A172 (cell line): ENCODE results near the gene EIF2A. TPM values are rescaled to one million over a fixed set of nuclear protein-coding genes. Genes with fewer than 3 reads are reported as not detected.
"Not testable (repeated sequence)": the region's sequence is repeated elsewhere in the genome, so short reads cannot be mapped to it uniquely, and the experiment has no call there.

Source experiments
- DNase-seq: peaks from one replicate; pipeline ENCODE4 v3.0.0-alpha.2; 2015; ENCODE audit warnings: low spot score
- total RNA-seq: library from RNA; depleted of rRNA; stranded (reverse); fragments of >200 nt; shearing (Covaris generic); gene quantifications from 2 replicates; pipeline ENCODE4 v1.2.3, GENCODE V29; 2014; rRNA removed

Gene EIF2A
- 127 TPM in 2 replicates for total RNA-seq

DNA sequence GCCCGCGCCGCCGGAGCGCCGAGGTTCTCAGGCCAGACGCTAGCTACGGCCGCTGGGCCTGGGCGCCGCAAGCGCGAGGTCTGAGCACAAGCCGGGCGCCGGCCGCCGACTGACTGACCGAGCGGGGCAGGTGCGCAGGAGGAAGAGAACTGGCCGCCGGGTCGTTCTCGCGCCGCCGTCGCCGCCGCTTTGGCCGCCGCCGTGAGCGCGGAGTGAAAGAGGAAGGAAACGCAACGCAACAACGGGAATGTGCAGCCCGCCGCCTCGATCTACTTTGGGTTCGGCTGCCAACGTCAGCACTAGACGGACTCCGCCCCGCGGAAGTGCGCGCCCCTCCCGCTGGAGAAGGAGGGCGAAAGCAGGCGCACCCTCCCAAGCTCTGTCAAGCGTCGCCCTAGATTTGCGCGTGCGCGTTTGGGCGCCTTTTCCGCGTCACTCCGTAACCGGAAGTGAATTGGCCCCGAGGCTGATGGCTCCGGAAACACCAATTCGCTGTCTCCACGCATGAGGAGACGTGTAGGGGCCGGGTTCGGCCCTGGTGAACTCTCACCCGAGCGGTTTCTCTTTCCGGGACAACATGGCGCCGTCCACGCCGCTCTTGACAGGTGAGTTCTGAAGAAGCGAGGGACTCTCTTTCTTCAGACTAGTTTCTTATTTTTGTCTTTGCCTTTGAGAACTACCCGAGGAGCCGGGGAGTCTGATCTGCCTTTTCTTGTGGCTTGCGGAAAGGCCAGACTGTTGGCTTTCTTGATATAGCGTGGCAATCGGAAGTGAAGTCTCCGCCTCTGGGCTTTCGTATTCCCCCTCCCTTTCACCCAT lies at the start of gene EIF2A, which contains the start of gene SERP1:
EIF2A (plus strand) TSS at position 562 of the 819 bp plus-strand sequence; CDS start at position 578, 16 bp downstream.
SERP1 (minus strand) TSS at position 271 of the 819 bp plus-strand sequence. CDS start 361 bp downstream, outside the sequence.
- peak; percentile 99 for DNase-seq

DNA sequence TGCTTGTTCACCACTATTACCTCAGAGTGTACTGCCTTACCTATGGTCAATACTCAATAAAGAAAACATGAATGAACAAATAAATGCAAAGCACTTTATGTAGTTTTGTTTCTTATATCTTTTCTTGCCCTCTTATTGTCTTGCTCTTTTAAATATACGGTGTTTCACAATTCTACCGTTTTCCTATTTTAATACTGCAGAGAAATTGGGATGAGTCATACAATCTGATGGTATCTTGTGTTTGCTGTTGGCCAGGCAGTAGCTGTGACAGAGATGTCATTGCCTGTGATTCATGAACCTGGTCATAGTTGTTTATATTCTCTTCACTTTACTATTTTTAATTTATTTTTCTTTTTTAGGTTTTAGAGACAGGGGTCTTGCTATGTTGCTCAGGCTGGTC lies 48.6 kb upstream of the EIF2A start:
- peak; percentile 74 for DNase-seq

DNA sequence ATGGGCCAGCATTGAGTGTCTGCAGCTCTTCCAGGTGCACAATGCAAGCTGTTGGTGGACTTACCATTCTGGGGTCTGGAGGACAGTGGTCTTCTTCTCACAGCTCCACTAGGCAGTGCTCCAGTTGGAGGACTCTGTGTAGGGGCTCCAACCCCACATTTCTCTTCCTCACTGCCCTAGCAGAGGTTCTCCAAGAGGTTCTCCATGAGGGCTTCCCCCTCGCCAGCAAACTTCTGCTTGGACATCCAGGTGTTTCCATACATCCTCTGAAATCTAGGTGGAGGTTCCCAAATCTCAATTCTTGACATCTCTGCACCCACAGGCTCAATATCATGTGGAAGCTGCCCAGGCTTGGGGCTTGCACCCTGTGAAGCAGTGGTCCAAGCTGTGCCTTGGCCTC lies 45.6 kb upstream of the EIF2A start:
- DNase-seq, result not testable (repeated sequence)

DNA sequence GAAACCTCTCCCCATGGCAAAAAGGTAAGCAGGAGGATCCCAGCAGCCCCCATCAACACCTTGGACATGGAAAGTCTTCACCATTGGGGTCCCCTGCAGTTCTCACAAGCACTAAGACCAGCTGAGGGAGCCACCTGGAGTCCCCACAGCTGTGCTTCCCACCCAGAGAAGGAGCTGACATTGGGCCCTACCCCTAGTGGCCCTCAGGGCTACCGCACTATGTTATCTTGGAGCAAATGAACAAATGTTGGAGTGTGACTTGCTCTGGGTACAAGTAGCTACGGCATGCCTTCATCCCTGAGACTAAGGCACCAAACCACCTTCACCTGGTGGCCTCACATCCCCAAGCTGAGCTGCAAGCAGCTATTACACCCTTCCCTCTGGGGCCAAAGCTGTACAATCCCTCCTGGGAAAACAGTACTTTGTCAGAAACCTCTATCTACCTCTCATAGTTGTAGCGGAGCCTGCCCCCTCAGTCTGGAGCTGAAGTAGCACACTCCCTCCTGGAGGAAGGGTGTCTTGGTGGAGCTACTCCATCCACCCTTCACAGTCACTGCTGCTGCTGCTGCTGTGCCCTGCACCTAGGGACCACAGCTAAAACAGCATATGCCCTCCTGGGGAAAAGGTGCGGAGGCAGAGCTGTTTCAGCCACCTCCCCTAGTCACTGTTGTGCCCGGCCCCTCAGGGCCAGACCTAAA lies 43.0 kb upstream of the EIF2A start:
- DNase-seq, result no peak

DNA sequence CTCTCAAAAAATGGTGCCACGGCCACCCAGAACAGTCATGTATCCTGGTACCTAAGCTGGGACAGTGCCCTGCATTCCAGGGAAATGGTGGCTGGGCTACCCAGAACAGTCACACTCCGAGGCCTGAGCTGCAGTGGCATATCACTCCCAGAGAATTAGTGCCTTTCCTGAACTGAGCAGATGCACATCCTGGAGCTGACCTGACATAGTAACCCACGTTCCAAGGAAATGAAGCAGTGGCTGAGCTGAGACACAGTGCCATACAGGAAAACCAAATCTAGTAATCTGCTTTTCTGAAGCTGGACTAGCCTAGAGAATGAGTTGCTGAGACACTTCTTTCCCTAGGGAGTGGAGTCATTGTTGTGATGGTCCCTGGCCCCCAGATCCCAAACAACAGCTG lies 42.1 kb upstream of the EIF2A start:
- no peak for DNase-seq

DNA sequence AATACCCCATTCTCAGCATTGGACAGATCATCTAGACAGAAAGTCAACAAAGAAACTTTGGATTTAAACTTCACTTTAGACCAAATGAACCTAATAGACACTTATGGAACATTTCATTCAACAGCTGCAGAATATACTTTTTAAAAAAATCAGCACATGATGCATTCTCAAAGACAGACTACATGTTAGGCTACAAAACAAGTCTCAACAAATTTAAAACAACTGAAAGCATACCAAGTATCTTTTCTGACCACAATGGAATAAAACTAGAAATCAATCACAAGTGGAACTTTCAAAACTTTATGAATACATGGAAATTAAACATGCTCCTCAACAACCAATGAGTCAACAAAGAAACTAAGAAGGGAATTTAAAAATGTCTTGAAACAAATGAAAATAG lies 38.2 kb upstream of the EIF2A start:
- no peak for DNase-seq

DNA sequence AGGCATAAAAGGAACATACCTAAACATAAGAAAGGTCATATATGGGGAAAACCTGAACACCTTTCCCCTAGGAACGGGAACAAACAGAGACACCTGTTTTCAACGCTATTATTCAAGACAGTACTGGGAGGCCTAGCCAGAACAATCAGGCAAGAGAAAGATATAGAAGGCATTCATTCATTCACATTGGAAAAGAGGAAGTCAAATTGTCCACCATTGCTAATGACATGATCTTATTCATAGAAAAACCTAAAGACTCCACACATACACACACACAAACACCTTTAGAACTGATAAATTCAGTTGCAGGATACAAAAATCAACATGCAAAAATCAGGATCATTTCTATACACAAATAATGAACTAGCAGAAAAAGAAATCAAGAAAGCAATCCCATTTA lies 36.8 kb upstream of the EIF2A start:
- no peak for DNase-seq

DNA sequence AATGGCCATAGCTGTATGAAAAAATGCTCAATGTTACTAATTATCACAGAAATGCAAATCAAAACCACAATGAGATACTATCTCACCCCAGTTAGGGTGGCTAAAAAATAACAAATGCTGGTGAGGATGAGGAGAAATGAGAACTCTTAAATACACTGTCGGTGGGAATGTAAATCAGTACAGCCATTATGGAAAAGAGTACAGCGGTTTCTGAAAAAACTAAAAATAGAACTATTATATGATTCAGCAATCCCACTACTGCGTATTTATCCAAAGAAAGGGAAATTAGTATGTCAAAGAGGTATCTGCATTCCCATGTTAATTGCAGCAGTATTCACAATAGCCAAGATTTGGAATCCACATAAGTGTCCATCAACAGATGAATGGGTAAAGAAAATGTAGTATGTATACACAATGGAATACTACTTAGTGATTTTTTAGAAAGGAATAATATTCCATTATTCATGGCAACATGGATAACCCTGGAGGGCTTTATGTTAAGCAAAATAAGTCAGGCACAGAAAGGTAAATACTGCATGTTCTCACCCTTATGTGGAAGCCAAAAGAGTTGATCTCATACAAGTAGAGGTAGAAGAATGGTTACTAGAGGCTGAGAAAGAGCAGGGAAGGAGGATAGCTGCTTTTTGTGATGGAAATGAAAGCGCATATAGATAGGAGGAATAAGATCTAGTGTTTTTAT lies 35.3 kb upstream of the EIF2A start:
- no peak for DNase-seq

DNA sequence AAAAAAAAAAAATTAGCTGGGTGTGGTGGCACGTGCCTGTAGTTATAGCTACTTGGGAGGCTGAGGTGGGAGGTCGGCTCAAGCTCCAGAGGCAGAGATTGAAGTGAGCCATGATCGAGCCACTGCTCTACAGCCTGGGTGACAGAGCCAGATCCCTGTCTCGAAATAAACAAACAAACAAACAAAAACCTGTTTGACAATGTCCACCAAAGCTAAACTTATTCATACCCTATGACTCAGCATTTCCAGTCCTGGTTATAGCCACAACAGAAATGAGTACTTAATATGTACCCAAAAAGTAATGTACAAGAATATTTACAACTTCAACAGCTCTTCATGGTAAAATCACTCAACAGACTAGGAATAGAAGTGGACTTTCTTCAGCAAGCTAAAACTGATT lies 31.4 kb upstream of the EIF2A start:
- DNase-seq, result no peak

DNA sequence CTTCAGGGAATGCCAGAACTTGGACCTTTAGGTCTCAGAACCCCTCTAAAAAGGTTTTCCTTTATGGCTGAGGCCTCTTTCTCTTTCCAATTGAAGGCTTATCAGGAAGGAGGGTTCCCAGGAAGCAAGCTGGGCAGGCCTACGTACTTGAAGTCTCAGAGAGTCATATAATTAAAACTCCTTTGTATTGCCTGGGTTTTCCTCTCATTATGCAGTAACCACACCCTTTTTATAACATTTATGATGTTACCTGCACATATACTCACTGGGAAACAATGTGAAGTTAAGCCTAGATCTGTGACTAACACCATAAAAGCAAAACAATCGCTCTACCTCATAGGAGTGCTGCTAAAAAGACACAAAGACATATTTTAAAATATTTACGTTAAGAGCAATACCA lies 27.6 kb upstream of the EIF2A start:
- DNase-seq, result peak; percentile 34

DNA sequence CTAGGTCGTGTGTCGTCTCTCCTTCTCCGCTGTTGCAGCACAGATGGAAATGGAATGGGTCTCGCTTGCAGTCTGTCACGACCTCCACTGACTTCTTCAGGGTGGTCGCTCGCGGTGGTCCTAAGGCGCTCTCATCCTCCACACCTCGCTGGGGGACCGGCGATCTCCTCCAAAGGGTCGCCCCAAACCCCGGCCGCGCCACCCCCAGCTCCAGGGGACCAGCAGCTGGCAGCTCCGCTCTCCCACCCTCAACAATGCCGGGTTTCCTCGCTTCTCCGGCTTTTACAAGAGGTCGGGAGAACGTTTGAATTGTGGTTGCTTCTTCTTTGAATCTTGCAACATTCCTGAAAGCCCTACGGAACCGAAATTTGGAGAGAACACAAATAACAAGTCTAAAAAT lies 26.2 kb upstream of the EIF2A start:
- no peak for DNase-seq

DNA sequence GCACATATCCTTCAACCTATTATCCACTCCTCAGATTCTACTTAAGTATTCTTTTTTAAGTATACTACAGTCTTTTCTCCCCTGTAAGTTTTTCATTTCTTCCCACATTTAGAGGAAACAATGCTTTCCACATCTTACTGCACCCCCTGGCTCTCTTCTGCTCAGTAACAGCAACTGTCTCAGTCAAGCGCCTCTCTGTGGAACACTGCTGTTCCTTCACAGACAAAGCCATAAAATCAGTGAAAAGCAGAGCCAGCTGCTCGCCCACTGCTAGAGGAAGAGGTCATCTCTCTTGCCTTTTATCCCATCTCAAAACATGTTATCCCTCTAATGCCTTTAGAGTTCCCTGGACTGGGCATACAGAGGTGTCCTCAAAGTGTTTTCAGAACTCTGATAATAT lies 25.1 kb upstream of the EIF2A start:
- no peak for DNase-seq

DNA sequence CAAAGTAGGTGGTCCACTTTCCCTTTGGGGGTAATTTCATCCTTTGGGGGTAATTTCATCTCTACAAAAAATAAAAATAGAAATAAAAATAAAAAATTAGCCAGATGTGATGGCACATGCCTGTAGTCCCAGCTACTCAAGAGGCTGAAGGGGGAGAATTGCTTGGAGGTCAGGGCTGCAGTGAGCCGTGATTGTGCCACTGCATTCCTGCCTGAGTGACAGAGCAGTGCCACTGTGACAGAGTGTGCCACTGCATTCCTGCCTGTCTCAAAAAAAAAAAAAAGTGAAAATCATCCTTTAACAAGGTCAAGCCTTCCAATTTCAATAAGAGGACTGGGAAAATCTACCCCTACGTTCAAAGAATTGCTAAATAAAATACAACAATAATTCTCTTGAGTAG lies 23.0 kb upstream of the EIF2A start:
- DNase-seq, result no peak

DNA sequence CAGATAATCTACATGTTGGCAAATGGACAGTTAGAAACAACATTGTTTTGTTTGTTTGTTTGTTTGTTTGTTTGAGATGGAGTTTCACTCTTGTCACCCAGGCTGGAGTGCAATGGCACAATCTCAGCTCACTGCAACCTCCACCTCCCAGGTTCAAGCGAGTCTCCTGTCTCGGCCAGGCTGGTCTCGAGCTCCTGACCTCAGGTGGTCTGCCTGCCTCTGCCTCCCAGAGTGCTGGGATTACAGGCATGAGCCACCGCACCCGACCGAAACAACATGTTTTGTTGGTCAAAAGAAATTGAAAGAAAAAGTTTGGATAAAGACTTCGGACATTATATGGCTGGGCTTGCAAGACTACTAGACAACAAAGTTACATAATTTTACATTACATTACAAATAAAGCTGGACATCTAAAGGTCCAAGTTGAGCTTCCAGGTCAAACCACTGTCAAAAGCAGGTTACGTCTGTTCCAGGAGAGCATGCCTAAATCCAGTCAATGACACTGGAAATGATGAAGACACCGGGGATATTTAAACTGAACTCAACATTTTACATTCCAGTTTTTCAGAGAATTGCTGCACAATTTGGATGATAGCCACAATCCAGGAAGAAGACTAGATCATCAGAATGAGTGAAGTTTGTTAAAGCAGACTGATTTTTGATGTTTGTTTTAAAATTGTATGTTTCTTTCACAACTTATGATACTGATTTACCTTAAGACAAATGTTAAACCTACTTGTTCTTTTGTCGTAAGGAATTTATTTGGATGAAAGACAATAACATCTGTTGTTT lies 18.9 kb upstream of the EIF2A start:
- DNase-seq, result no peak

DNA sequence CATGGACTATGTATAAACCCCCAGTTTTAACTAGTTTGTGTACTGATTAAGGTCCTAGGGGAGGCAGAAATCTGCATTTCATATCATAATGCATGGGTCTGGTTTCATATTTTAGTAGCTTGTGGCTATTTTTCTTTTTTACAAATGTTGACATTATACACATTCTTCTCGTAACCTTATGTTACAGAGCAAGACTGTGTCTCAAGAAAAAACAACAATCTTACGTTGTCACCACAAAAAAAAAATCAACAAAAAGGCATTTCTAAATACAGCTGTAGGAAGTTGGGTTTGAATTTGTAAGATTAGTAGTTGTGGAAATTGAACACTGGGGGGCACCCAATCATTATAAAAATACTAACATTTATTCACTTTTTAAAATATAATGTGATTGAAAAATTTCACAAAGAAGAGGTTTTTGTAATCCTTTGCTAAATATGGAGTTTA lies 18.2 kb upstream of the EIF2A start:
- DNase-seq, result peak; percentile 20

DNA sequence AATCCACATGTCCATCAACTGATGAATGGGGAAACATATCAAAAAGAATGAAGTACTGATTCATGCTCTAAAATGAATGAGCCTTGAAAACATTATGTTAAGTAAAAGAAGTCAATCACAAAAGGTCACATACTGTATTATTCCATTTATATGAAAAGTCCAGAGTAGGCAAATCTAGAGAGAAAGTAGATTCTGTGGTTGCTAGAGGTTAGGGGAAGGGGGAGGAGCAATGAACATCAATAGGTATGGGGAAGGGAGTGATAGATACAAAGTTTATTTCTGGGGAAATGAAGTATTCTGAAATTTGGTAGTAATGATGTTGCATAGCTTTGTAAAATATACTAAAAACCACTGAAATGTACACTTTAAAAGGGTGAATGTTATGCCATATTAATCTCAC lies 14.8 kb upstream of the EIF2A start:
- DNase-seq, result no peak

DNA sequence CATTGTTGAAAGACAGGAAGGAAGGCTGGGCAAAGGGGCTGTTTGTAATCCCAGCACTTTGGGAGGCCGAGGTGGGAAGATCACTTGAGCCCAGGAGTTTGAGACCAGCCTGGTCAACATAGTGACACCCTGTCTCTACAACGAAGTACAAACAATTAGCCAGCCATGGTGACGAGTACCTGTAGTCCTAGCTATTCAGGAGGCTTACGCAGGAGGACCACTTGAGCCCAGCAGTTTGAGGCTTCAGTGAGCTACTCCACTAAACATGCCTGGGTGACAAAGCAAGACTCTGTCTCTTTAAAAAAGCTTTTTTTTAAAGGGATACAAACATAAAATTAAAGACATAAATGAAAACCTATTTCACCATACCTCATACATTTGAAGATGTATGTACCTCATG lies 11.4 kb upstream of the EIF2A start:
- DNase-seq, result no peak

DNA sequence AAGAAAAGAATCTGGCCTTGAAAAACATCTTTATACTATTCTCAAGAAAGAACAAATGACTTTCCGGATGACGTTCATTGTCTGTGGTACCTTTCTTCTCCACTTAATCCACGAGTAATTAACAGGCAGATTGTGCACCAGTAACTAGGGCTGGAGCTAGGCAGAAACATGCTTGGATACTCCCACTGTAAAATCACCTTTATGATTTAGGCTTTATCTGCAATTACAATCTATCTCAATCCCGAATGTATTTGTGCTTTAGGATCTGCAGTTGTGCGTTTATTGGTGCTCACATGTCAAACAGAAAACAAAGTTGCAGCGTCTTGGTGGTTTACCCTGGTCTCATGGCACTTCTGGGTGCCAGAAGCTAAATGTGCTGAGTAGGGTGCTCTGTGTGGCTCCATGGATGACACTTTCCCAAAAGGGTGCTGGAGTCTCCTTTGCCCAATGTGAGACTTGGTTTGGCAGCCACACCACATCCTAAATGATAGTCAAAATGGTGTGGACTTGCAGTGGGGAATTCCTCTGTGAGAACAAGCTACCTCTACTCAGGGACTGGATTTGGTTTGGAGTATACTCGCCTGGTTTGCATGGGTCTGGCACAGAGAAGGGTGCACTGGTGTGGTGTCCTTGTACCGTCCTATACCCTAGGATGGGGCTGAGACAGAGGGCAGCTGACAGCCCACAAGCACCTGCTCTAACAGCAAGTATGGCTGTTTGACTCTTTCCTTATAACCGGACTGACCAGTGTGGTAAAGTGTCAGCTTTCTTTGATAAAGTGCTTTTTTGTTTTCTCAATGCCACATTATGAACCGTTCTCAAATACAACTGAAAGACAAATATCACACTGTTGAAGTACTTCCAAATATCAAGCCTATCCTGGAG lies 8.0 kb upstream of the EIF2A start:
- no peak for DNase-seq

DNA sequence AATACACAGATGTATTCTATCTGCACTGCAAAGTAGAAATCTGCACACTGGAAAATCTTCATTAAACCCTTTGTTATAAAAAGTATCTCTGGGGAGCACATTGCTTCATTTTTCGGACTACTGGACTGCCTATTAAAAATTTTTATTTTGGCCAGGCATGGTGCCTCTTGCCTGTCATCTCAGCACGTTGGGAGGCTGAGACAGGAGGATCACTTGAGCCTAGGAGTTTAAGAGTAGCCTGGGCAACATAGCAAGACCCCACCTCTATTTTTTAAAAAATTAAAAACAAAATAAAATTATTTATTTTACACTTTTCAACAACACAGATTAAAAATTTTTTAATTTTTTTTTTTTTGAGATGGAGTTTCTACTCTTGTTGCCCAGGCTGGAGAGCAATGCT lies 6.3 kb upstream of the EIF2A start:
- no peak for DNase-seq

DNA sequence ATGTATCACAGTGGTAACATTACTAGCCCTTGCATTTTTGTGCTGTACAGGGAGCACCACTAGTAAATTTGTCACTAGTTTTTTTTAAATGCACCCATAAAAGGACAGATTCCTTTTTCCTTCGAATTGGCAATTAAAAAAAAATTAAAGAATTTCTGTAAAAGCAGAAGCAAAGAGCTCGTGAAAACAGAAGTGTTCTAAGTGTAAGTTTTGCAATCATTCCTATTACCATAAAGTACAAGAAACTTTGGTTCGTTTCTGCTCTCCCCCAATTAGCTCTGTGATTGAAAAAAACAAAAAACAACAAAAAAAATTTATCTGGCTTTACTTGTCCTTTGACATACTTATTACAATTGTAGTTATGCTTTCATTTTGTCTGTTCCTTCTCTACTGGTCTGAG lies 5.6 kb upstream of the EIF2A start:
- DNase-seq, result no peak

DNA sequence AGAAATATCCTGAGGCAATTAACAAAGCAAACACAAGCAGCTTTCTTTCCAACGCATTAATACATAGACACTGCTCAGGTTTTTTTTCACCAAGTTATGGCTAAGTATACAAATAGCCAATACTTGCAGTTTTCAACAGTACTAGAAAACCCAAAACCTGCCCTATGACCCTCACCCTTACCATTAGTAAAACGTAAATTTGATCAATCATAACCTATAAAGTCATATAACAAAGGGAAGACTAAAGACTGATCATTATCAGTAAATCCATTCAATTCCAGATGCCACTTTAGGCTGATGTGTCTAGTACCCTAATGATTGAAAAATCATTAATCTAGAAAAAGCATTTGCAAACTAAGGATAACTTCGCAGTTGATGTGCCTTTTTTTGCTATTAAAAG lies 3.5 kb upstream of the EIF2A start:
- no peak for DNase-seq
